Measurements from ENCODE around the gene GPS2.
A peak's percentile ranks its signal among the peaks of the same experiment; 100 is the strongest.
"Not testable (repeated sequence)": the region's sequence is repeated elsewhere in the genome, so short reads cannot be mapped to it uniquely, and the experiment has no call there.

Gene GPS2

DNA sequence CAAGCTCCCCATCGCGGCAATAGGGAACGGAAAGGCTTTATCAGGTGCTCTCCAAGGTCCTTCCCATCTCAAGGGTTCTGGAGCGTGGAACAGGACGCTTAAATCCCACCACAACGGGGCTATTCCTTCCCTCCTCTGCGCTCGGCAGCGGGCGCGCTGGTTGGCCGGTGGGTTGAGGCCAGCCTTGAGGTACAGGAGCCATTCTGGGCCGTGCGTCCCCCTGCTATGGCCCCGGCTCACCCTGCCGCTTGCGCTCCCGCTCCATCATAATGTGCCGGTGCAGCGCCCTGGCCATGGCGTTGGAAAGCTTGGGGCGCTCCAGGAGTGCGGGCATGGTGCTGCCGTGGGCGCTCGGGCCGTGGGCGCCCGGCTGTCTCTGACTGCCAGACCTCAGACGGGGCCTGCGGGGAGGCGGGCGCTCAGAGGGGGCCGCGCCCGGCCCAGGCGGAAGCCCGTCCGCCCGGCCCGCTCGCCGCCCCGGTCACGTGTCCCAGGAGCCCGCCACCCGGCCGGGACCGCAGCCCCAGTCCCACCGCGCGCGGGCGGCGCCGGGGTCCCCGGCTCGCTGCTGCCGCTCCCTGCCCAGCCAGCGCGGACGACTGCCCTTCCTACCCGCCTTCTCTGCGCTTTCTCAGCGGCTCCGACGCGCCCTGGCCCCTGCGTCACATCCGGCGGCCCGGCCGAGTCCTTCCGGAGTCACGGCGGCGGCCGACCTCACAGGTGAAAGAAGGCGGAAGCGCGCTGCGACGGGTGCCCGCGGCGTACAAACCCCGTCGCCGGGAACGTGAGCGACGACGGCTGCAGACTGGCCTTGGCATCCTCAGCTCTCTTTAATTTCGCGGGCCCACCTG is at the start of gene GPS2:
Gene GPS2 (minus strand): TSS at position 642 of the 851 bp plus-strand sequence. CDS start 308 bp downstream, at position 334.
- peak; percentile 89 for DNase-seq (ENCODE audit: low spot score)

GRCh38 chr17:7363311-7363710 is 48.2 kb upstream of the GPS2 start:
- DNase-seq (ENCODE audit: low spot score) = no peak

- DNase-seq (ENCODE audit: low spot score) = no peak
Measured at GRCh38 chr17:7361906-7362305, 46.7 kb upstream of the GPS2 start.

GRCh38 chr17:7357381-7357780 is 42.2 kb upstream of the GPS2 start:
- DNase-seq (ENCODE audit: low spot score) = no peak

GRCh38 chr17:7356756-7357155 is 41.6 kb upstream of the GPS2 start:
- DNase-seq (ENCODE audit: low spot score) = no peak

GRCh38 chr17:7356072-7356549 is 41.0 kb upstream of the GPS2 start:
- peak; percentile 77 for DNase-seq (ENCODE audit: low spot score)

DNA sequence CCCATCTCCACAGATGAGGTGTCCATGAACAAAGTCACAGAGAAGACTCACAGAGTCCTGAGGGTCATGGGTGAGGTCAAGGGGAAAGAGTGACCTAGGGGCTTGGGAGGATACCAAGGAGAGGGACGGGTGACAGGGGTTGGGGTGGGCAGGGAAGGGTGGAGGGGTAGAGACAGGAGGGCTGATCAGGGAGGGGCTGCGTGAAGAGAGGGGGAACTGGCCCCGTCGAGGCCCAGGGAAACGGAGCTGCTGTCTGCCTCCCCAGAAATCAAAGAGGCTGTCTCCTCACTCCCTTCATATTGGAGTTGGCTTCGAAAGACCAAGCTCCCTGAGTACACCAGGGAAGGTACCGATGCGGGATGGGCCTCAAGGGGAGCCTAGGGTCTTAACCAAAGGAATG is 40.4 kb upstream of the GPS2 start:
- no peak for DNase-seq (ENCODE audit: low spot score)

DNA sequence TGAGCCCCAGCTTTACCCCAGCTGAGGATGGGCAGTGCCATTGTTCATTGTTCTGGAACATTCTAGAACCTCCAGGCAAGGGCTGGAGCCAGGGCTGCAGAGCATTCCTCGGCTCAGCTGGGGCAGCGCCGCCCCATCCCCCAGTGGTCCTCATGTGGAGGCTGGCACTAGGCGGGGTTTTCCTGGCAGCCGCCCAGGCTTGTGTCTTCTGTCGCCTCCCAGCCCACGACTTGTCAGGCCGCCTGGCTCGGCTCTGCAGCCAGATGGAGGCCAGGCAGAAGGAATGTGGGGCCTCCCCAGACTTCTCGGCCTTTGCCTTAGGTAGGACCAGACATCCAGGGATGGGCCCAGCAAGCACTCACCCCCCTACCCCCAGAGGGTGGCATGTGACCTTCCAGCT is 39.9 kb upstream of the GPS2 start, which contains the start of gene TMEM95:
Gene TMEM95 (plus strand): TSS at position 104 of the 400 bp plus-strand sequence. CDS start 49 bp downstream, at position 153.
- DNase-seq (ENCODE audit: low spot score) = no peak

DNA sequence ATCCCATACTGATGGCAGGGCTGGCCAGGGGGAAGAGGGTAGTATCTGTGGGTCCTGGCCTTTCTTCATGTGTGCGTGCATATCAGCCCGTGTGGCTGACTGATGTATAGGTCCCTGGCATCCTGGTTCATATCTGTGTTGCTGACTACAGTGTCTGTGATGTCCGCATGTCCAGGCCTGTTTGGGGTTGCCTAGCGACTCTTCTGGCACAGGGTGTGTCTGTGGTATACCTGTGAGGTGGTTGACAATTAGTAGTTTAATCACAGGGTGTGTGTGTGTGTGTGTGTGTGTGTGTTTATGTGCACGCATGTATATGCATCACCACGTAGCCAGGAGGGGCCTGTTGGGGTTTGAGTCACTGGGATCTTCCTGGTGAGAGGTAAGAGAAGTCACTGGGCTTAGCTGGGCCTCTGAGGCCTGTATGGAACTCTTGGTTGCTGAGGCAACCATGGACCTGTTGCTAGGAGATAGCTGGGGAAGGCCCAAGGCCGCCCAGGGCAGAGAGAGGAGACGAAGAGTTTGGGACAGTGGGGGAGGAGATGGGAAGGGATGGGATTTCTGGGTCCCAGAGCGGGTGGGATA is 39.2 kb upstream of the GPS2 start:
- DNase-seq (ENCODE audit: low spot score) = no peak

DNA sequence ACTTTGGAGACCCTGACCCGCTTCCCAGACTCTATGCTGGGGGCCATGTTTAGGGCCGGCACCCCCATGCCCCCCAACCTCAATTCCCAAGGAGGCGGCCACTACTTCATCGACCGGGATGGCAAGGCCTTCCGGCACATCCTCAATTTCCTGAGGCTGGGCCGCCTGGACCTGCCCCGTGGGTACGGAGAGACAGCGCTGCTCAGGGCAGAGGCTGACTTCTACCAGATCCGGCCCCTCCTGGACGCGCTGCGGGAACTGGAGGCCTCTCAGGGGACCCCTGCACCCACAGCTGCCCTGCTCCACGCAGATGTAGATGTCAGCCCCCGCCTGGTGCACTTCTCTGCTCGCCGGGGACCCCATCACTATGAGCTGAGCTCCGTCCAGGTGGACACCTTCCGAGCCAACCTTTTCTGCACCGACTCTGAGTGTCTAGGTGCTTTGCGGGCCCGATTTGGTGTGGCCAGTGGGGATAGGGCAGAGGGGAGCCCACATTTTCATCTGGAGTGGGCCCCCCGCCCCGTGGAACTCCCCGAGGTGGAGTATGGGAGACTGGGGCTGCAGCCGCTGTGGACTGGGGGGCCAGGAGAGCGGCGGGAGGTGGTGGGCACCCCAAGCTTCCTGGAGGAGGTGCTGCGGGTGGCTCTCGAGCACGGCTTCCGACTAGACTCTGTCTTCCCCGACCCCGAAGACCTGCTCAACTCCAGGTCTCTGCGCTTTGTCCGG is 37.9 kb upstream of the GPS2 start:
- DNase-seq (ENCODE audit: low spot score) = no peak

DNA sequence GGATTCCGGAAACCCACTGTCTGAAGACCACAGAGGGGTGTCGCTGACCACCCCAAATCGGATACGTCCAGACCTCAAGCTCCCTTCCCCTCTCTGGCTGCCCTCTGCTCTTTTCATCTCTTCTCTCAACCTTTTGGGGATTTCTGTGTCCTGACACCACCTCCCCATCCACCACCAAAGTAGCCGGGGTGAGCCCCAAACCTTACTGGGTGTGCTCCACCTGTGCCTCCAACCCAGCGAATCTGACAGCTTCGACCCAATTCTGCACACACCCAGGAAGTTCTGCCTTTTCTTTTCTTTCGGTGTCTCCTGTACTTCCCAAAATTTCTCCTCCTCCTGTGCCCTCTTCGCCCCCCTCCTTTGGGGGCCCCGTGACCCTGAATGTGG is 37.3 kb upstream of the GPS2 start:
- no peak for DNase-seq (ENCODE audit: low spot score)

GRCh38 chr17:7351665-7352502 is 36.7 kb upstream of the GPS2 start, which contains the start of gene KCTD11:
Gene KCTD11 (plus strand): TSS chr17:7352162.
- DNase-seq (ENCODE audit: low spot score) = peak; percentile 94

GRCh38 chr17:7348478-7349242 is 33.5 kb upstream of the GPS2 start:
- no peak for DNase-seq (ENCODE audit: low spot score)

- DNase-seq (ENCODE audit: low spot score) = no peak
Measured at GRCh38 chr17:7347630-7348477, 32.7 kb upstream of the GPS2 start.

- no peak for DNase-seq (ENCODE audit: low spot score)
Measured at GRCh38 chr17:7346761-7347614, 31.8 kb upstream of the GPS2 start.

- no peak for DNase-seq (ENCODE audit: low spot score)
Measured at GRCh38 chr17:7343250-7343649, 28.1 kb upstream of the GPS2 start.

DNA sequence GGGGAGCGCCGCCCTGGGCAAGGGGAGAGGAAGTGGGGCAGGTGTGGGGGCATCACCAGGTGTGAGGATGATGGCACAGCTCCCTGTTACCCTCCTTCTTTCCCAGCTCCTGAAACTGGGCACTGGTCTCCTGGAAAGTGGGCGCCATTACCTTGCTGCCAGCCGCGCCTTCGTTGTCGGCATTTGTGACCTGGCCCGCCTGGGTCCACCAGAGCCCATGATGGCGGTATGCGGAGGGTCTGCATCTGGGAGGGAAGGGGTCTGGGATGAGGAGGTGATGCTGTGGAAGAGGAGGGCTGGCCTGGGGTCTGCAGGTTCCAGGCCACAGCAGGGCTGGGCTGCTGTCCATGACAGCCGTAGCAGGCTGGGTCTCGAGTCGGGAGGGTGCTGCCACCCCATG is 26.7 kb upstream of the GPS2 start:
- no peak for DNase-seq (ENCODE audit: low spot score)

DNA sequence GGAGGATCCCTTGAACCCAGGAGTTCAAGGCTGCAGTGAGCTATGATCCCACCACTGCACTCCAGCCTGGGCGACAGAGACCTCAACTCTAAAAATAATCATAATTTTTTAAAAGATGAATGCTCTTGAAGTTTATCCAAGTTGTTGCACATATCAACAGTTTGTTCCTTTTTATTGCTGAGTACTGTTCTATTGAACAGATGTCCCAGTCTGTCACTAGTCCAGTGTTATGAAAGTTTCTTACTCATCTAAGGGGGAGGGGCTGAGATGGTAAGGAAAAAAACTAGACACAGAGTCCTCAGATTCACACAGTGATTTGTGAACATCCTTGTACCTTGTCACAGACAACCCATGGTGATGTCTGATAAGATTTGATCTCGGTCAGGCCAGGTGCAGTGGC is 25.0 kb upstream of the GPS2 start:
- no peak for DNase-seq (ENCODE audit: low spot score)

- not testable (repeated sequence) for DNase-seq (ENCODE audit: low spot score)
Measured at GRCh38 chr17:7337600-7337999, 22.4 kb upstream of the GPS2 start.
